Epithelial cell of prostate (primary cell): ENCODE data around the gene BCAS1.
"Not testable (repeated sequence)": the region's sequence is repeated elsewhere in the genome, so short reads cannot be mapped to it uniquely, and the experiment has no call there.

ENCODE experiments used
- DNase-seq: peaks from one replicate; pipeline ENCODE4 v3.0.0-alpha.2; 2011; ENCODE audit warnings: low read depth, low spot score
- H3K27ac ChIP-seq: fragments of 450-650 bp; 2 replicates; pipeline ENCODE4 v1.5.1; 2017; ENCODE audit warnings: mild to moderate bottlenecking

Gene BCAS1

GRCh38 chr20:54025251-54025771, 45.1 kb downstream of the BCAS1 start:
- no peak overlapping the region for H3K27ac ChIP-seq
- DNase-seq: no peak

GRCh38 chr20:54023406-54023805, 47.0 kb downstream of the BCAS1 start:
- no peak overlapping the region for H3K27ac ChIP-seq
- no peak for DNase-seq

DNA sequence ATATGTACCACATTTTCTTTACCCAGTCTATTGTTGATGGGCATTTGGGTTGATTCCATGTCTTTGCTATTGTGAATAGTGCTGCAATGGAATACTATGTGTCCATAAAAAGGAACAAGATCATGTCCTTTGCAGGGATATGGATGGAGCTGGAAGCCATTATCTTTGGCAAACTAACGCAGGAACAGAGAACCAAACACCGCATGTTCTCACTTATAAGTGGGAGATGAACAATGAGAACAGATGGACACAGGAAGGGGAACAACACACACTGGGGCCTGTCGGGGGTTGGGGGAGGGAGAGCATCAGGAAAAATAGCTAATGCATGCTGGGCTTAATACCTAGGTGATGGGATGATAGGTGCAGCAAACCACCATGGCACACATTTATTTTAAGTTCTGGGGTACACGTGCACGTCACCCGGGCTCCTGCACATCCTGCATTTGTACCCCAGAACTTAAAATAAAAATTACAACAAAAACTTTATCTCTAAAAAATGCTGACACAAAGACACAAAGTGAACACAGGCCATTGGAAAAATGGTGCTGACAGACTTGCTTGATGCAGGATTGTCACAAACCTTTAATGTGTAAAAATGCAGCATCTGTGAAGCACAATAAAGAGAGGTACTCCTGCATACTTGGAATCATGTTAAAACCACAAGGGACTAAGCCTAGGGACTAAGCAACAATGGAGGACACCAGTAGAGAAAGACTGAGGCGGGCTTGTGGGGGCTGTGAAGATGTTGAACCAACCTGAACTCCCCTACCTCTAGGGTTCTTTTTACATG, 48.8 kb downstream of the BCAS1 start:
- no peak overlapping the region for H3K27ac ChIP-seq
- no peak for DNase-seq

- no peak for DNase-seq
- no peak overlapping the region for H3K27ac ChIP-seq
These were observed 49.5 kb downstream of the BCAS1 start for GRCh38 chr20:54020868-54021267.

DNA sequence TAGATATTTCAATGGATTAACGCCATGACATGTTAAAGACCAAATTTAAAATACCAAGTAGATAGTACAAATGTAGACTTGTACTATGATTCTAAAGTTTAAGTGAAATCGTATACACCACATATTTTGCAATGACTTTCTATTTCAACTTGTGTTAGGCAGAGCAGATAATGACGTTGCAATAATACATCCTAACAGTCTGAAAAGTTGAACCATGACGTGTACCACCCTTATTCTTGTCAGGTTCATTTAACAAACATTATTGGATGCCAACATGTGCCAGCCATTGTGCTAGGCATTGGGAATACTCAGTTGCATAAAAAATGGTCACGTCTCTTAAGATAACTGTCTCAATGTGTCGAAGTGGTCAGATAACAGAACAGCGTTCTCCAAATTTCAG, 50.0 kb downstream of the BCAS1 start:
- H3K27ac ChIP-seq: no peak overlapping the region
- DNase-seq: no peak

DNA sequence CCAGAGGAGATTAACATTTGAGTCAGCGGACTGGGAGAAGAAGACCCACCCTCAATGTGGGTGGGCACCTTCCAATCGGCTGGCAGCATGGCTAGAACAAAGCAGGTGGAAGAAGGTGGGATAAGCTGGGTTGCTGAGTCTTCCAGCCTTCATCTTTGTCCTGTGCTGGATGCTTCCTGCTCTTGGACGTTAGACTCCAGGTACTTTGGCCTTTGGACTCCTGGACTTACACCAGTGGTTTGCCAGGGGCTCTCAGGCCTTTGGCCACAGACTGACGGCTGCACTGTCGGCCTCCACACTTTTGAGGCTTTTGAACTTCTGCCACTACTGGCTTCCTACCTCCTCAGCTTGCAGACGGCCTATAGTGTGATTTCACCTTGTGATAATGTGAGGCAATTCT, 50.8 kb downstream of the BCAS1 start:
- no peak overlapping the region for H3K27ac ChIP-seq
- DNase-seq: no peak

DNA sequence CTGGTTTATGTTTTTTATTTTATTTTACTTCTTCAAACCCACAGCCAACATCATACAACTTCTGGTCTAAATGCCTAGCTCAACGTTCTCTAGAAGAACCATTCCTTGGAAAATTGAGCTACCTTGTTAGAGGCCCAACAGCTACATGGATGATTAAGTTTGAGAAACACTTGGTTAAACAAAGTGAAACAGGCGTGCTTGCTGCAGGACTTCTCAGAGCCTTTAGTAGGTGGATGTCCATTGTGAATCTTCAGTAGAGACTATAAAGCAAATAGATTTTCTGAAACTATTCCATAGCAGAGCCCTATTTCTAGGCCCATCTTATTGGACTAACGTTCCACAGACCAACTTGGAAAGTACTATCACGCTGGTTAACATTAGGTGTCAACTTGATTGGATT, 51.3 kb downstream of the BCAS1 start:
- no peak for DNase-seq
- no peak overlapping the region for H3K27ac ChIP-seq

DNA sequence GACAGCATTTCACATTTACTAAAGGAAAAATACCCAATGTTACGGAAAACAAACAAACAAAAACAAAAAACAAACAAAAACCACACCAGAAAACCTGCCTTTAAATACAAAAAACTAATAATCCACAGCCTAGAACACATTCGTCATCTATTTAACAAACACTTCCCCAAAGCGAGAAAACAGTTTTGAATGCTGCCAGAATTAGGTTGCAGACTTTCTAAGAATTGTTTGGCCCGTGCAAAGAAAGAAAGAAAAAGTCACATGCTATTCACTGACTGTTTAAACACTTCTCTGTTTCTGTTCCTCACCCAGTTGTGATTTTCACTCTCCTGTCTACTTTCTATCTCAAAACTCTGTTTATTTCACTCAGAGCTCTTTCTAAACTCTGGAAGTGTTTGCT, 52.5 kb downstream of the BCAS1 start:
- no peak for DNase-seq
- no peak overlapping the region for H3K27ac ChIP-seq

DNA sequence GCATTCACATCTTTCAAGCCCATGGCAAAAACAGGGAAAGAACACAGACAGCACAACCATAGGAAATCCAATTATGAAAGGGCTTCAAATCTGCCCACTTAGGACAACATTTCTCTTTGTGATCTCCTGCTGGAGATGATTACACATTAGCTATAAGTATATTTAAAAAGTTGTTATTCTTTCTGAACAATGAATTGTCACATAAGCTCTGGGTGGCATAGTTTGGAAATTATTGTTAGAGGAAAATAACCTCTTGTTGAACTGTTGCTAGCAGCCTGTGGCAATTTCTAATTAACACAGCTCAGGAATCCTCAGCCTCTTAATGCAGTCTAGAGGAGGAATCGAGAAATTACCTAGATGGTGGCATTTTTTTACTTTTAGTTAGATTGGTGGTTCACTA, 54.9 kb downstream of the BCAS1 start:
- no peak overlapping the region for H3K27ac ChIP-seq
- no peak for DNase-seq

DNA sequence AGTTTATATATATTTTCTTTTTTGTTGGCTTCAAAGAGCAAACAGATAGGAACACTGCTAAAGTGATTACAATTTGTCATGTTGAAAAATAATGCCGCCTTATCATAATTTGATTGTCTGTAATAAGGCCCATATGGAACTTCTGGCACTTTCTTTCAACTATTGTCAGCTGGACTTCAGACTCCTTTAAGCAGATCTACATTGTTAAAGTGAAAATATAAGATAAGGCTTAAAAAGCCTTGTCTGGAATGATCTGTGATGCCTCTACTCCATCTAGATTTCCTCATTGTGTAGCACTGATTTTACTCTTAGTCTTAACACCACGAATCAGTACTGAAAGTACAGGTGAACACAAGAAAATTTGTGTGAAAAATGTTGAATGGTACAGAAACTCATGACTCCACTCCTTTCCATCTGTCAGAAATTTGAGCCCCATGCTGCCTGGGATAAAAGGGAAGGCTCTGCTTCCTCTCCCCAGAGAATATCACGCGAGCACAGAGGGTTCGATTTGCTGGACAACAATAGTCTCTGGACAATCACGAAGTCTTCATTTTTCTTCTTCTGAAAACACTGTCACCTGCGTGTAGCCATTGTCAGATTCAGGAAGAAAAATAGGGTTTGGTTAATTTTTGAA, 56.0 kb downstream of the BCAS1 start:
- DNase-seq: no peak
- H3K27ac ChIP-seq: no peak overlapping the region

DNA sequence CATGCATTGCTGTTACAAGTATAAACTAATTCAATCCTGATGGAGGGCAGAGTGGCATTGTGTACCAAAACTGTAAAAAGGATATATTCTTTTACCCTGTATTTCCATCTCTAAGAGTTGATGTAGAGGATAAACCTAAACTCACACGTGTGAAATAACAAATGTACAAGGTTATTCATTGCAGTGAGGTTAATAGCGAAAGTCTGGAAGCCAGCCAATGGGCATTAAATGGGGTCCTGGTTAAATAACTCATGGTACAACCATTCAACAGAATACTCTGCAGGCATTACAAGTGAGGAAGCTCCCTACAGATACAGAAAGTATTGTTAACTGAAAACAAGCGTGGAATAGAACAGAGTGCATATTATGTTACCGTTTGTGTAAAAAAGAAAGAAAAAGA, 56.9 kb downstream of the BCAS1 start:
- no peak for DNase-seq
- no peak overlapping the region for H3K27ac ChIP-seq

GRCh38 chr20:54011346-54011745, 59.0 kb downstream of the BCAS1 start:
- H3K27ac ChIP-seq: no peak overlapping the region
- DNase-seq: no peak

DNA sequence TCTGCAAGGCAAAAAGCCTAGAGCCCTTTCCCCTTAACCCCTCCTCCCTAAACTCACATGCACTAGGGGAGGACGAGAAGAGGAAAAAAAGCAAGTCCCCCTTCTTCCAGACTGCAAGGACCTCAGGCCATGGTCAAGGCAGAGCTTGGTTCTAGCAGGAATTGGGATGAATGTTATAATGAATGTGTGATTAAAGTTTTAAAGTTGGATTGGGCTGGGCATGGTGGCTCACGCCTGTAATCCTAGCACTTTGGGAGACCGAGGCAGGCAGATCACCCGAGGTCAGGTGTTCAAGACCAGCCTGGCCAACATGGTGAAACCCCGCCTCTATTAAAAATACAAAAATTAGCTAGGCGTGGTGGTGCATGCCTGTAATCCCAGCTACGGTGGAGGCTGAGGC, 64.2 kb downstream of the BCAS1 start:
- DNase-seq: not testable (repeated sequence)

GRCh38 chr20:54005524-54005923, 64.9 kb downstream of the BCAS1 start:
- no peak for DNase-seq

More for the DNA sequence above, 64.2 kb downstream of the BCAS1 start:
- H3K27ac ChIP-seq: not testable (repeated sequence)

GRCh38 chr20:54004445-54004844, 65.9 kb downstream of the BCAS1 start:
- no peak for DNase-seq
- no peak overlapping the region for H3K27ac ChIP-seq

More at GRCh38 chr20:54005524-54005923, 64.9 kb downstream of the BCAS1 start:
- H3K27ac ChIP-seq: no peak overlapping the region

DNA sequence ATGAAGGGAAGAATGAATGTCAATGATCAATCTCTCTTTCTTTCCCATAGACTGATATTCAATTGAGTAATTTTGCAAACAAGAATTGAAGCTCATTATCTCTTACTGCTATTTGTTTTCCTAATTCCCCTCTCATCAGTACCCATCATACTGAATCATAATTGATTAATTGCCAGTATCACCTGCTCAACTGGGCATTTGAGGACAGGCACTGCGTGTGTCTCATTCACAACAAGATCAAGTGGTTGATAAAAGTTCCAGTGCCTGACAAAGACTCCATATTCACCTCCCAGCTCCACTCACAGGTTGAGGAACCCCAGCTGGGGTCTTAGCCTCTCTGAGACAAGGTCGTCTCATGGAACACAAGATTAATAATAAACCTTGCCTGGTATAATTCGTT, 67.7 kb downstream of the BCAS1 start:
- no peak overlapping the region for H3K27ac ChIP-seq
- no peak for DNase-seq

GRCh38 chr20:54002056-54002575, 68.3 kb downstream of the BCAS1 start:
- H3K27ac ChIP-seq: no peak overlapping the region
- no peak for DNase-seq

- H3K27ac ChIP-seq: no peak overlapping the region
- DNase-seq: no peak
These were observed 69.5 kb downstream of the BCAS1 start for GRCh38 chr20:54000914-54001313.

GRCh38 chr20:54000262-54000661, 70.1 kb downstream of the BCAS1 start:
- DNase-seq: no peak

DNA sequence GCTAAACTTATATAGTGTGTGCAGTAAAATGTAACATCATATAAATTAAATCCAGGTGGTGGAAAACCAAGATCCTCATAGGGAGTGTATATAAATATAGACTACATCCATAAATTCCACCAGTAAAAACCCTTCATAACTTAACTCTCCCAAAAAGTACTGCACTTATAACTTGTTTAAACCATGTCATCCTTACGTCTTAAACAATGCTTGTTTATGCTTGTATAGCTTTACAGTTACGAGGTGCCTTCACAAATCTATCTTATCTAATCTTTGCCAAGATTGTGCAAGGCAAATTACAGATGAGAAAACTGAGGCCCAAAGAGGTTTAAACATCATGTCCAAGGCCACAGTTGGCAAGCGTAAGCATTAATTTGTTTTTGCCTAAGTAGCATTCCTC, 71.3 kb downstream of the BCAS1 start:
- DNase-seq: no peak
- no peak overlapping the region for H3K27ac ChIP-seq

More at GRCh38 chr20:54000262-54000661, 70.1 kb downstream of the BCAS1 start:
- no peak overlapping the region for H3K27ac ChIP-seq
